ENCODE data around the gene FAM118B.
A peak's percentile ranks its signal among the peaks of the same experiment; 100 is the strongest.

The FAM118B gene

GRCh38 chr11:126217491-126217890, 5.9 kb downstream of the FAM118B start:
- Histone ChIP-seq H3K36me3 (ENCODE audit: control insufficient read depth, insufficient read depth, low read length) (peaks cover 14% of the 10 kb centered on the region), H3K4me1 (ENCODE audit: control insufficient read depth, insufficient read depth, low read length, poor library complexity, severe bottlenecking) (peaks cover 3% of the 10 kb centered on the region), H3K27ac (ENCODE audit: low read depth, low read length, severe bottlenecking) (no peak overlapping the region), H3K9me3 (ENCODE audit: control insufficient read depth, low read length) (no peaks in the 10 kb centered on the region), H3K4me3 (ENCODE audit: extremely low read depth, insufficient read depth, low read length, poor library complexity, severe bottlenecking) (no peak overlapping the region)
- no CpG with 5 or more reads among the region's 1 CpG for WGBS, 2 experiments (ENCODE audit: insufficient coverage in 2 of 2)

- Histone ChIP-seq H3K4me3 (ENCODE audit: extremely low read depth, insufficient read depth, low read length, poor library complexity, severe bottlenecking) (no peak overlapping the region), H3K4me1 (ENCODE audit: control insufficient read depth, insufficient read depth, low read length, poor library complexity, severe bottlenecking) (no peaks in the 10 kb centered on the region), H3K9me3 (ENCODE audit: control insufficient read depth, low read length) (no peaks in the 10 kb centered on the region), H3K27ac (ENCODE audit: low read depth, low read length, severe bottlenecking) (no peak overlapping the region), H3K36me3 (ENCODE audit: control insufficient read depth, insufficient read depth, low read length) (peaks cover 17% of the 10 kb centered on the region)
- 63% methylated on average over 3 of the region's 4 CpGs for WGBS, 2 experiments (ENCODE audit: insufficient coverage in 2 of 2)
These were observed 8.0 kb downstream of the FAM118B start for GRCh38 chr11:126219547-126219946.

GRCh38 chr11:126224647-126225294, 13.2 kb downstream of the FAM118B start:
- 96 to 100% methylated on average over 3 to 4 of the region's 6 CpGs for WGBS, 2 experiments (ENCODE audit: insufficient coverage in 2 of 2)
- Histone ChIP-seq H3K27ac (ENCODE audit: low read depth, low read length, severe bottlenecking) (no peak overlapping the region), H3K4me3 (ENCODE audit: extremely low read depth, insufficient read depth, low read length, poor library complexity, severe bottlenecking) (no peak overlapping the region), H3K36me3 (ENCODE audit: control insufficient read depth, insufficient read depth, low read length) (peaks cover 16% of the 10 kb centered on the region), H3K4me1 (ENCODE audit: control insufficient read depth, insufficient read depth, low read length, poor library complexity, severe bottlenecking) (peaks cover 4% of the 10 kb centered on the region), H3K9me3 (ENCODE audit: control insufficient read depth, low read length) (no peaks in the 10 kb centered on the region)

- H3K9me3 ChIP-seq (ENCODE audit: control insufficient read depth, low read length): no peaks in the 10 kb centered on the region
- no peak overlapping the region for H3K27ac ChIP-seq (ENCODE audit: low read depth, low read length, severe bottlenecking)
- no peak overlapping the region for H3K4me3 ChIP-seq (ENCODE audit: extremely low read depth, insufficient read depth, low read length, poor library complexity, severe bottlenecking)
- H3K36me3 ChIP-seq (ENCODE audit: control insufficient read depth, insufficient read depth, low read length): peaks cover 16% of the 10 kb centered on the region
- WGBS, 2 experiments (ENCODE audit: insufficient coverage in 2 of 2): no CpG with 5 or more reads among the region's 2 CpGs
- H3K4me1 ChIP-seq (ENCODE audit: control insufficient read depth, insufficient read depth, low read length, poor library complexity, severe bottlenecking): peaks cover 4% of the 10 kb centered on the region
These were observed 13.7 kb downstream of the FAM118B start for GRCh38 chr11:126225295-126225665.

- H3K27ac ChIP-seq (ENCODE audit: low read depth, low read length, severe bottlenecking): no peak overlapping the region
- 96% methylated on average over 8 to 10 of the region's 15 CpGs for WGBS, 2 experiments (ENCODE audit: insufficient coverage in 2 of 2)
These were observed 14.9 kb downstream of the FAM118B start for GRCh38 chr11:126226334-126227084.

GRCh38 chr11:126229858-126230540, 18.4 kb downstream of the FAM118B start:
- Histone ChIP-seq H3K36me3 (ENCODE audit: control insufficient read depth, insufficient read depth, low read length) (peaks cover 3% of the 10 kb centered on the region), H3K4me3 (ENCODE audit: extremely low read depth, insufficient read depth, low read length, poor library complexity, severe bottlenecking) (no peak overlapping the region), H3K9me3 (ENCODE audit: control insufficient read depth, low read length) (no peaks in the 10 kb centered on the region), H3K27ac (ENCODE audit: low read depth, low read length, severe bottlenecking) (no peak overlapping the region), H3K4me1 (ENCODE audit: control insufficient read depth, insufficient read depth, low read length, poor library complexity, severe bottlenecking) (peaks cover 4% of the 10 kb centered on the region)
- WGBS, 2 experiments (ENCODE audit: insufficient coverage in 2 of 2): 96 to 100% methylated on average over 1 to 2 of the region's 3 CpGs

More at GRCh38 chr11:126226334-126227084, 14.9 kb downstream of the FAM118B start:
- H3K4me3 ChIP-seq (ENCODE audit: extremely low read depth, insufficient read depth, low read length, poor library complexity, severe bottlenecking): no peak overlapping the region
- peaks cover 4% of the 10 kb centered on the region for H3K4me1 ChIP-seq (ENCODE audit: control insufficient read depth, insufficient read depth, low read length, poor library complexity, severe bottlenecking)
- H3K9me3 ChIP-seq (ENCODE audit: control insufficient read depth, low read length): no peaks in the 10 kb centered on the region
- peaks cover 16% of the 10 kb centered on the region for H3K36me3 ChIP-seq (ENCODE audit: control insufficient read depth, insufficient read depth, low read length)

- 92% methylated on average over 4 to 5 of the region's 6 CpGs for WGBS, 2 experiments (ENCODE audit: insufficient coverage in 2 of 2)
These were observed 20.3 kb downstream of the FAM118B start for GRCh38 chr11:126231725-126232459.

GRCh38 chr11:126232683-126233082, 21.1 kb downstream of the FAM118B start:
- H3K9me3 ChIP-seq (ENCODE audit: control insufficient read depth, low read length): no peaks in the 10 kb centered on the region
- no CpG with 5 or more reads among the region's 3 CpGs for WGBS, 2 experiments (ENCODE audit: insufficient coverage in 2 of 2)

More at GRCh38 chr11:126231725-126232459, 20.3 kb downstream of the FAM118B start:
- H3K36me3 ChIP-seq (ENCODE audit: control insufficient read depth, insufficient read depth, low read length): peaks cover 12% of the 10 kb centered on the region
- no peak overlapping the region for H3K4me3 ChIP-seq (ENCODE audit: extremely low read depth, insufficient read depth, low read length, poor library complexity, severe bottlenecking)
- no peaks in the 10 kb centered on the region for H3K9me3 ChIP-seq (ENCODE audit: control insufficient read depth, low read length)
- no peak overlapping the region for H3K27ac ChIP-seq (ENCODE audit: low read depth, low read length, severe bottlenecking)
- peaks cover 4% of the 10 kb centered on the region for H3K4me1 ChIP-seq (ENCODE audit: control insufficient read depth, insufficient read depth, low read length, poor library complexity, severe bottlenecking)

GRCh38 chr11:126233391-126233790, 21.8 kb downstream of the FAM118B start:
- peaks cover 19% of the 10 kb centered on the region for H3K36me3 ChIP-seq (ENCODE audit: control insufficient read depth, insufficient read depth, low read length)
- no CpG with 5 or more reads among the region's 4 CpGs for whole genome bisulfite sequencing, 2 experiments (ENCODE audit: insufficient coverage in 2 of 2)
- no peaks in the 10 kb centered on the region for H3K9me3 ChIP-seq (ENCODE audit: control insufficient read depth, low read length)
- no peak overlapping the region for H3K27ac ChIP-seq (ENCODE audit: low read depth, low read length, severe bottlenecking)
- H3K4me1 ChIP-seq (ENCODE audit: control insufficient read depth, insufficient read depth, low read length, poor library complexity, severe bottlenecking): peaks cover 4% of the 10 kb centered on the region
- H3K4me3 ChIP-seq (ENCODE audit: extremely low read depth, insufficient read depth, low read length, poor library complexity, severe bottlenecking): no peak overlapping the region

More at GRCh38 chr11:126232683-126233082, 21.1 kb downstream of the FAM118B start:
- Histone ChIP-seq H3K4me1 (ENCODE audit: control insufficient read depth, insufficient read depth, low read length, poor library complexity, severe bottlenecking) (peaks cover 4% of the 10 kb centered on the region), H3K27ac (ENCODE audit: low read depth, low read length, severe bottlenecking) (no peak overlapping the region), H3K36me3 (ENCODE audit: control insufficient read depth, insufficient read depth, low read length) (peaks cover 12% of the 10 kb centered on the region), H3K4me3 (ENCODE audit: extremely low read depth, insufficient read depth, low read length, poor library complexity, severe bottlenecking) (no peak overlapping the region)

- H3K36me3 ChIP-seq (ENCODE audit: control insufficient read depth, insufficient read depth, low read length): peaks cover 56% of the 10 kb centered on the region
- 83 to 100% methylated on average over 1 of the region's 2 CpGs for WGBS, 2 experiments (ENCODE audit: insufficient coverage in 2 of 2)
- H3K27ac ChIP-seq (ENCODE audit: low read depth, low read length, severe bottlenecking): peak overlapping the region; percentile 43
These were observed 35.1 kb downstream of the FAM118B start for GRCh38 chr11:126246636-126247035.

More at GRCh38 chr11:126246636-126247035, 35.1 kb downstream of the FAM118B start:
- H3K9me3 ChIP-seq (ENCODE audit: control insufficient read depth, low read length): no peaks in the 10 kb centered on the region
- H3K4me1 ChIP-seq (ENCODE audit: control insufficient read depth, insufficient read depth, low read length, poor library complexity, severe bottlenecking): no peaks in the 10 kb centered on the region
- H3K4me3 ChIP-seq (ENCODE audit: extremely low read depth, insufficient read depth, low read length, poor library complexity, severe bottlenecking): no peak overlapping the region

All from mesodermal cell (in vitro differentiated cells).